Activated CD8-positive, alpha-beta memory T cell treated with anti-CD3 and anti-CD28 coated beads, Interleukin-2, amount 50 U/mL, for 24 hours (primary cell): ENCODE results near the gene CNOT2.
"Not testable (repeated sequence)": the region's sequence is repeated elsewhere in the genome, so short reads cannot be mapped to it uniquely, and the experiment has no call there.

Source experiments
- DNase-seq: peaks from one replicate; pipeline ENCODE4 v3.0.0-alpha.2; 2020; ENCODE audit errors: extremely low read depth

CNOT2 gene

GRCh38 chr12:70304684-70305555 is 61.7 kb downstream of the CNOT2 start:
- not testable (repeated sequence) for DNase-seq

- no peak for DNase-seq
Observed at GRCh38 chr12:70305794-70306193, 62.6 kb downstream of the CNOT2 start.

GRCh38 chr12:70306676-70307075 is 63.4 kb downstream of the CNOT2 start:
- no peak for DNase-seq

- no peak for DNase-seq
Observed at GRCh38 chr12:70307868-70308267, 64.6 kb downstream of the CNOT2 start.

GRCh38 chr12:70309348-70309747 is 66.1 kb downstream of the CNOT2 start:
- DNase-seq, result no peak

- no peak for DNase-seq
Observed at GRCh38 chr12:70314145-70314544, 70.9 kb downstream of the CNOT2 start.

GRCh38 chr12:70317781-70318180 is 74.5 kb downstream of the CNOT2 start:
- DNase-seq, result no peak

GRCh38 chr12:70319605-70320004 is 76.4 kb downstream of the CNOT2 start:
- no peak for DNase-seq

GRCh38 chr12:70321191-70321590 is 78.0 kb downstream of the CNOT2 start:
- no peak for DNase-seq

GRCh38 chr12:70327541-70327940 is 84.3 kb downstream of the CNOT2 start:
- DNase-seq, result no peak

- no peak for DNase-seq
Observed at GRCh38 chr12:70329728-70330127, 86.5 kb downstream of the CNOT2 start.

GRCh38 chr12:70330158-70330557 is 86.9 kb downstream of the CNOT2 start:
- no peak for DNase-seq

GRCh38 chr12:70332236-70332635 is 89.0 kb downstream of the CNOT2 start:
- no peak for DNase-seq

GRCh38 chr12:70334742-70335141 is 91.5 kb downstream of the CNOT2 start:
- no peak for DNase-seq

- DNase-seq, result no peak
Observed at GRCh38 chr12:70338531-70338930, 95.3 kb downstream of the CNOT2 start.

- no peak for DNase-seq
Observed at GRCh38 chr12:70351076-70351475, 107.8 kb downstream of the CNOT2 start.

GRCh38 chr12:70353780-70354660 is 110.8 kb downstream of the CNOT2 start:
- DNase-seq, result no peak

- no peak for DNase-seq
Observed at GRCh38 chr12:70354787-70355186, 111.6 kb downstream of the CNOT2 start.

GRCh38 chr12:70355972-70356371 is 112.7 kb downstream of the CNOT2 start:
- DNase-seq, result no peak

GRCh38 chr12:70359458-70360197 is 116.4 kb downstream of the CNOT2 start:
- DNase-seq, result no peak

- no peak for DNase-seq
Observed at GRCh38 chr12:70360218-70360617, 117.0 kb downstream of the CNOT2 start.
